ENCODE results near the gene RABAC1.
A peak's percentile ranks its signal among the peaks of the same experiment; 100 is the strongest.
"Not testable (repeated sequence)": the region's sequence is repeated elsewhere in the genome, so short reads cannot be mapped to it uniquely, and the experiment has no call there.

Gene RABAC1

GRCh38 chr19:41920882-41921576 lies 38.1 kb downstream of the RABAC1 start:
- intact Hi-C loops (cut with DNase I), result no loop called here
- DNase-seq, result peak in 1 of 10 donors; percentile 23

GRCh38 chr19:41919948-41920712 lies 39.0 kb downstream of the RABAC1 start:
- intact Hi-C loops (cut with DNase I), result no loop called here
- DNase-seq, result peak in 1 of 10 donors; percentile 25

- DNase-seq, result no peak
- intact Hi-C loops (cut with DNase I), result no loop called here
Observed at GRCh38 chr19:41918653-41919244, 40.4 kb downstream of the RABAC1 start.

- intact Hi-C loops (cut with DNase I), result no loop called here
- peak in 1 of 10 donors; percentile 1 for DNase-seq
Observed at GRCh38 chr19:41918095-41918494, 41.0 kb downstream of the RABAC1 start.

- no peak for DNase-seq
- intact Hi-C loops (cut with DNase I), result no loop called here
Observed at GRCh38 chr19:41917676-41918075, 41.4 kb downstream of the RABAC1 start.

GRCh38 chr19:41915776-41916414 lies 43.2 kb downstream of the RABAC1 start:
- intact Hi-C loops (cut with DNase I), result no loop called here
- no peak for DNase-seq

GRCh38 chr19:41915021-41915775 lies 43.9 kb downstream of the RABAC1 start:
- intact Hi-C loops (cut with DNase I), result no loop called here
- DNase-seq, result no peak

GRCh38 chr19:41914424-41914834 lies 44.7 kb downstream of the RABAC1 start:
- DNase-seq; intact Hi-C loops (cut with DNase I): not testable (repeated sequence)

- intact Hi-C loops (cut with DNase I), result no loop called here
Observed at GRCh38 chr19:41913538-41914423, 45.3 kb downstream of the RABAC1 start.

GRCh38 chr19:41912899-41913537 lies 46.1 kb downstream of the RABAC1 start:
- intact Hi-C loops (cut with DNase I), result no loop called here
- DNase-seq, result no peak

More at GRCh38 chr19:41913538-41914423, 45.3 kb downstream of the RABAC1 start:
- no peak for DNase-seq

- DNase-seq, result no peak
- intact Hi-C loops (cut with DNase I), result no loop called here
Observed at GRCh38 chr19:41911889-41912731, 47.0 kb downstream of the RABAC1 start.

- intact Hi-C loops (cut with DNase I), result no loop called here
- DNase-seq, result no peak
Observed at GRCh38 chr19:41910992-41911888, 47.9 kb downstream of the RABAC1 start.

GRCh38 chr19:41910240-41910991 lies 48.7 kb downstream of the RABAC1 start:
- DNase-seq, result no peak
- intact Hi-C loops (cut with DNase I), result no loop called here

GRCh38 chr19:41909706-41910105 lies 49.4 kb downstream of the RABAC1 start:
- intact Hi-C loops (cut with DNase I), result no loop called here

GRCh38 chr19:41908724-41909464 lies 50.2 kb downstream of the RABAC1 start:
- DNase-seq, result peak in 1 of 10 donors; percentile 78
- intact Hi-C loops (cut with DNase I), result no loop called here

More at GRCh38 chr19:41909706-41910105, 49.4 kb downstream of the RABAC1 start:
- DNase-seq, result no peak

All from posterior cingulate gyrus (tissue), 11 donors.